ENCODE measurements around the gene FOXP3. TPM values are rescaled to one million over a fixed set of nuclear protein-coding genes. Genes with fewer than 3 reads are reported as not detected.

FOXP3 gene
- total RNA-seq, 1 donor from 2014 or later, result 0.71 TPM

DNA sequence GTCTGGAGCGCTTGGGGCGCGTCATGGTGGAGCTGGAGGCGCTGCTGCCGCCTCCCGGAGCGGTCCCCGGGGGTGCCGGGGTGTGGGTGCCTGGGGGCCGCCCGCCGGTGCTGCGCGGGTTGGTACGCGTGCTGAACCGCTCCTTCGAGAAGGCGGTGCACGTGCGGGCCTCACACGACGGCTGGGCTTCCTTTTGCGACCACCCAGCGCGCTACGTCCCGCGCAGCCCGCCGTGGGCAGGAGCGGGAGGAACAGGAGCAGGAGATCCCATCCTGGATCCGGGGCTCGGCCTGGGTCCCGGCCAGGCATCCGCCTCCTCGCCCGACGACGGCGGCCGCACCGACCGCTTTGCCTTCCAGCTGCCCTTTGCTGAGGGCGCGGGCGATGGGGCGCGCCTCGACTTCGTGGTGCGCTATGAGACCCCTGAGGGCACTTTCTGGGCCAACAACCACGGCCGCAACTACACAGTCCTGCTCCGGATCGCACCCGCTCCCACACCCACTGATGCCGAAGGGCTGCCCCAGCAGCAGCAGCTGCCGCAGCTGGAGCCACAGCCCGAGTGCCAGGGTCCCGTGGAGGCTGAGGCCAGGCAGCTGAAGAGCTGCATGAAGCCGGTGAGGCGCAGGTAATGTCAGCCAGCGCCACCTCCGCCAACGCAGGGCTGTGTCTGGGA is 5.9 kb upstream of the FOXP3 start:
- DNase-seq (ENCODE audit: low read depth), result no peak
- peak overlapping the region; percentile 63 for H3K4me3 ChIP-seq (ENCODE audit: low read depth, low read length)
- TF ChIP-seq, protein P1, sequence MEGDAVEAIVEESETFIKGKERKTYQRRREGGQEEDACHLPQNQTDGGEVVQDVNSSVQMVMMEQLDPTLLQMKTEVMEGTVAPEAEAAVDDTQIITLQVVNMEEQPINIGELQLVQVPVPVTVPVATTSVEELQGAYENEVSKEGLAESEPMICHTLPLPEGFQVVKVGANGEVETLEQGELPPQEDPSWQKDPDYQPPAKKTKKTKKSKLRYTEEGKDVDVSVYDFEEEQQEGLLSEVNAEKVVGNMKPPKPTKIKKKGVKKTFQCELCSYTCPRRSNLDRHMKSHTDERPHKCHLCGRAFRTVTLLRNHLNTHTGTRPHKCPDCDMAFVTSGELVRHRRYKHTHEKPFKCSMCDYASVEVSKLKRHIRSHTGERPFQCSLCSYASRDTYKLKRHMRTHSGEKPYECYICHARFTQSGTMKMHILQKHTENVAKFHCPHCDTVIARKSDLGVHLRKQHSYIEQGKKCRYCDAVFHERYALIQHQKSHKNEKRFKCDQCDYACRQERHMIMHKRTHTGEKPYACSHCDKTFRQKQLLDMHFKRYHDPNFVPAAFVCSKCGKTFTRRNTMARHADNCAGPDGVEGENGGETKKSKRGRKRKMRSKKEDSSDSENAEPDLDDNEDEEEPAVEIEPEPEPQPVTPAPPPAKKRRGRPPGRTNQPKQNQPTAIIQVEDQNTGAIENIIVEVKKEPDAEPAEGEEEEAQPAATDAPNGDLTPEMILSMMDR (IDR thresholded peaks at IDR 0.05; ENCODE audit: insufficient read depth, low read length, poor library complexity, severe bottlenecking), result no peak
- no peaks in the 10 kb centered on the region for H3K36me3 ChIP-seq (ENCODE audit: control insufficient read depth, insufficient read depth, low read length)
- no peaks in the 10 kb centered on the region for H3K27me3 ChIP-seq (ENCODE audit: control insufficient read depth, insufficient read depth, low read length)

DNA sequence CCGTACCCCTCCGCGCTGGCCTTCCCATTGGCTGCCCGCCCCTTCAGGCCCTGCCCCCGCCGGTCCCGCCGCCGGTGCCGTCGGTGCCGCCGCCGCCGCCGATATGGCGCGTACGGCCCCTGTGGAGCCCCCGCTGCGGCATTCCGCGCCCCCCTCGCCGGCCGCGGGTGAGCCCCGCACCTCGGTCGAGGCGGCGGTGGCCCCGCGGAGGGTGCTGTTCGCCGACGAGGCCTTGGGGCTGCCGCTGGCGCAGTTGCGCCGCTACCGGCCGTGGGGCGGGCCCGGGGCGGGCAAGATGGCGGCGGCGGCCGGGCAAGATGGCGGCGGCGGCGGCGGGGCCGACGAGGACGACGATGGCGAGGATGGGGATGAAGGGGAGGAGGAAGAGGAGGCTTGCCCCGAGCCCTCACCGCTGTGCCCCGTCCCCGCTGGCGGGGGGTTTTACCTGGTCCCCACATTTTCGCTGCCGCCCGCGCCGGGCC is 5.3 kb upstream of the FOXP3 start, which contains the start of gene PPP1R3F:
PPP1R3F (plus strand) TSS at position 27 of the 482 bp plus-strand sequence; CDS start at position 104, 77 bp downstream.
- Histone ChIP-seq H3K27me3 (ENCODE audit: control insufficient read depth, insufficient read depth, low read length) (no peaks in the 10 kb centered on the region), H3K4me3 (ENCODE audit: low read depth, low read length) (peak within 1 kb of the TSS; percentile 63), H3K36me3 (ENCODE audit: control insufficient read depth, insufficient read depth, low read length) (no peaks in the 10 kb centered on the region)
- TF ChIP-seq, protein P1 (IDR thresholded peaks at IDR 0.05; ENCODE audit: insufficient read depth, low read length, poor library complexity, severe bottlenecking), result no peak
- DNase-seq (ENCODE audit: low read depth), result no peak

DNA sequence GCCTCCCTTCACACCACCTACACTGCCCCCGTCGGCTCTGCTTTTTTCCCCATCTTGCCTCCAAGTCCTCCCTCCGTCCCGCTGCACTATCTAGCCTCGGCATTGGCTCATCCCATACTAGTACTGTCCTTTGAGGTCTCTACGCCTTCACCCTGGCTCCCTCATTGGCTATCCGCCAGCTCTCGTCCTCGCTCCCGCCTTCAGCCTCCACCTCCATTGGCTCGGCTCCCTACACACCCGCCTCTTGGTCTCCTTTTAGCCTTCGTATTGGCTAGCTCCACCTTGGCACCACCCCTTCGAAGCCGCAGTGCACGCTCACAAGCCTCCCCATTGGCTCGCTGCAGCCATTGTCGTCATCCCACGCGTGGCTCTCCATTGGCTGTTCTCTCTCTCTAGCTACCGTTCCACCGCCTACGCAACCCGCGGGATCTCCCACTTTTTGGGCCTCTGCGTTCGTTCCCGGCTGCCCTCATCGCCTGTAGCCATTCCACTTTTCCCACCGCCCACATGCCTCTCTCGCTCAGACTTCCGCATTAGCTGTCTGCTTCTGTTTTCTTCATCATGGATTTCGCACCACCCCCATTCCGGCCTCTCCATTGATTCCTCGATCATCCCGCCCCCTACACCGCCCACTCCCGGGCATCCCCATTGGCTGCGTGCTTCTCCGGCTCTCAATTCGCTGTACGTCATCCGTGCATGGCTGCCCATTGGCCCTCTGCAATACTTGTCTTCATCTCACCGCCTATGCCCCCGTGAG is 4.7 kb upstream of the FOXP3 start:
- H3K4me3 ChIP-seq (ENCODE audit: low read depth, low read length), result peak overlapping the region; percentile 56
- H3K36me3 ChIP-seq (ENCODE audit: control insufficient read depth, insufficient read depth, low read length), result no peaks in the 10 kb centered on the region
- TF ChIP-seq, protein P1 (IDR thresholded peaks at IDR 0.05; ENCODE audit: insufficient read depth, low read length, poor library complexity, severe bottlenecking), result no peak
- peak; percentile 83 for DNase-seq (ENCODE audit: low read depth)
- no peaks in the 10 kb centered on the region for H3K27me3 ChIP-seq (ENCODE audit: control insufficient read depth, insufficient read depth, low read length)

DNA sequence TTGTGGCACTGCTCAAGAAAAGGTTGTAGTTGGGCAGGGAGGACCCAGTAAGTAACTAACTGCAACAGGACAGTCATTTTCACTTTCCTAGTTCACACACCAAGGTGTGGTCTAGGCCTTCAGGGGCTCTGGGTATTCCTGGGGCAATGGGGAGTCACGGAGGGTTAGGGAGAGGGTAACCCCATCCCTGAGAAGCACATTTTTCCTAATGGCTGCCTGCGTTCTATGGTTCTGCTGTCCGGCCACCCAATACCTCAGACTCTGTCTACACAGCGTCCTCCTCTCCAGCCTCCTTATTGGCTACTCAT is 4.1 kb upstream of the FOXP3 start:
- H3K27me3 ChIP-seq (ENCODE audit: control insufficient read depth, insufficient read depth, low read length), result no peaks in the 10 kb centered on the region
- no peak for DNase-seq (ENCODE audit: low read depth)
- TF ChIP-seq, protein P1 (IDR thresholded peaks at IDR 0.05; ENCODE audit: insufficient read depth, low read length, poor library complexity, severe bottlenecking), result no peak
- H3K36me3 ChIP-seq (ENCODE audit: control insufficient read depth, insufficient read depth, low read length), result no peaks in the 10 kb centered on the region
- H3K4me3 ChIP-seq (ENCODE audit: low read depth, low read length), result peak overlapping the region; percentile 51

DNA sequence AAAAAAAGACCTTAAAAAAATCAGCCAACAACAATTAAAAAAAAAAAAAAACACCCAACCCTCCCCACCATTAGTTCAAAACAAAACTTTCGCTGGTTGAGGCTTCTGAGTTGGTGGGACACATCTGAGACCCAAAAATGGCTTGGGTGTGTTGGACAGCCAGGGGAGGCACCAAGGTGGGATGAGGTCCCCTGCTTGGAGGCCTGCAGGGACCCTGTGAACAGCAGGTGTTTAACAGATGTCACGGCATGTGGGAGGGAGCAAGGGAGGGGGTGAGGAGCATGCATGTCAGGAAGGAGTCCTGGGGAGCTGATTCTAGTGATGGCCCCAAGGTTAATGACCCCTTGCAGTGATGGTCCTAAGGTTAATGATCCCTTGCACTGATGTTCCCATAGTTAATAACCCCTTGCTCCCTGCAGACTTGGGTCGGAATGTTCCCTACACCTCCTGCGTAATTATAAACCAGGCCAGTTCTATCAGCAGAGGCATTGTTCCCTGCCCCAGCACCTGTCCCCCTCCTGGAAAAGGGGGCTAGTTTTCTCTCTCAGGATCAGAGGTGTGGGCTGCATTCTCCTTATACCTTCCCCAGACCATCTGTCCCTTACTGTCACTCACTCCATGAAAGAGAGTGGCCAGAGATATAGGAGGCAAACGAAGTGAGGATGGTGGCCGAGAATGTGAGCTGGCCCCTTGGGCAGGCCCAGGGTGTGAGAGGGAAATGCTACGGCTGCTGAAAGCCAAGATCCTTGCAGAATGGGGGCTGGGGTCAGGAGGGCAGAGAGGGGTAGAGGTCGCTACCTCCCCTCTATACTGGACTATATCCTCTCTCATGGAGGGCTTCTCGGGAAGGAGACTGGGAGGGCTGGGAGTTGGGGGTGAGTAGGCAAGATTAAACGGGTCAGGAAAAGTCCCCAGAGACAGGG is 2.3 kb upstream of the FOXP3 start:
- DNase-seq (ENCODE audit: low read depth), result no peak
- Histone ChIP-seq H3K4me3 (ENCODE audit: low read depth, low read length) (no peak overlapping the region), H3K36me3 (ENCODE audit: control insufficient read depth, insufficient read depth, low read length) (no peaks in the 10 kb centered on the region), H3K27me3 (ENCODE audit: control insufficient read depth, insufficient read depth, low read length) (no peaks in the 10 kb centered on the region)
- TF ChIP-seq, protein P1 (IDR thresholded peaks at IDR 0.05; ENCODE audit: insufficient read depth, low read length, poor library complexity, severe bottlenecking), result no peak
